SK-N-SH (cell line): ENCODE measurements around the gene AUTS2.

Experiments used
- EP300 ChIP-seq, 2 experiments: IDR thresholded peaks; 2 replicates each; pipeline versions ENCODE4 v1.4.0 to v1.6.1; 2012; ENCODE audit warnings: borderline replicate concordance in 1 of 2, low read depth in 1 of 2, low read length in 1 of 2
- RAD21 ChIP-seq: IDR thresholded peaks from 2 replicates; pipeline ENCODE4 v1.6.1; 2012; ENCODE audit warnings: mild to moderate bottlenecking, low read length
- TF ChIP-seq, protein P1 (sequence below): IDR thresholded peaks from 2 replicates; pipeline ENCODE4 v1.6.1; 2012; ENCODE audit warnings: mild to moderate bottlenecking, low read depth, low read length, moderate library complexity
- TF ChIP-seq, protein P2 (sequence below): IDR thresholded peaks from 2 replicates; pipeline ENCODE4; 2012
- TF ChIP-seq, protein P3 (sequence below): fragments of 200-600 bp; sonication (generic); IDR thresholded peaks from 2 replicates; pipeline ENCODE4 v1.6.1; 2017; ENCODE audit warnings: antibody characterized with exemption, mild to moderate bottlenecking, moderate library complexity
- TF ChIP-seq, protein P4 (sequence below): IDR thresholded peaks from 2 replicates; pipeline ENCODE4 v1.4.0; 2012; ENCODE audit warnings: low read depth, borderline replicate concordance

DNA sequence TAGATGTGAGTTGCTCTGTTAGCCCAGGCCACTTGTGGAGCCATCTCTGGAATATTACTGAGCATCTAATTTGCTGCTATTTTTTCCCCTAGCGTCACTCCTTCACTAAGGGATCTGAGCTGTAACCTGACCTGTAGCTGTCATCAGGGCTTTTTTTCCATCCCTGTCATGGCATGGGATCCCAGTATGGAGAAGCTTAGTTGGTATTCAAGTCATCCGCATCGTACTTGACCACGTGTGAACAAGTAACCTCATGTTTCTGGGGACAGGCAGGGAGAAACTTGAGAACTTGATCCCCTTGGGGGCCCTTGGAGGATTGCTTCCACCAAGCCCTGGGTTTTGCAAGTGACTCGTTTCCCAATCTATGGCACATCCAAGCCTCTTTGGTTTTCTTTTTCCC lies 1059.3 kb downstream of the AUTS2 start:
- TF ChIP-seq EP300 (IDR thresholded peaks at IDR 0.05; ENCODE audit: borderline replicate concordance in 1 of 2, low read depth in 1 of 2, low read length in 1 of 2) (no peak), RAD21 (no peak)
- TF ChIP-seq, protein P1, sequence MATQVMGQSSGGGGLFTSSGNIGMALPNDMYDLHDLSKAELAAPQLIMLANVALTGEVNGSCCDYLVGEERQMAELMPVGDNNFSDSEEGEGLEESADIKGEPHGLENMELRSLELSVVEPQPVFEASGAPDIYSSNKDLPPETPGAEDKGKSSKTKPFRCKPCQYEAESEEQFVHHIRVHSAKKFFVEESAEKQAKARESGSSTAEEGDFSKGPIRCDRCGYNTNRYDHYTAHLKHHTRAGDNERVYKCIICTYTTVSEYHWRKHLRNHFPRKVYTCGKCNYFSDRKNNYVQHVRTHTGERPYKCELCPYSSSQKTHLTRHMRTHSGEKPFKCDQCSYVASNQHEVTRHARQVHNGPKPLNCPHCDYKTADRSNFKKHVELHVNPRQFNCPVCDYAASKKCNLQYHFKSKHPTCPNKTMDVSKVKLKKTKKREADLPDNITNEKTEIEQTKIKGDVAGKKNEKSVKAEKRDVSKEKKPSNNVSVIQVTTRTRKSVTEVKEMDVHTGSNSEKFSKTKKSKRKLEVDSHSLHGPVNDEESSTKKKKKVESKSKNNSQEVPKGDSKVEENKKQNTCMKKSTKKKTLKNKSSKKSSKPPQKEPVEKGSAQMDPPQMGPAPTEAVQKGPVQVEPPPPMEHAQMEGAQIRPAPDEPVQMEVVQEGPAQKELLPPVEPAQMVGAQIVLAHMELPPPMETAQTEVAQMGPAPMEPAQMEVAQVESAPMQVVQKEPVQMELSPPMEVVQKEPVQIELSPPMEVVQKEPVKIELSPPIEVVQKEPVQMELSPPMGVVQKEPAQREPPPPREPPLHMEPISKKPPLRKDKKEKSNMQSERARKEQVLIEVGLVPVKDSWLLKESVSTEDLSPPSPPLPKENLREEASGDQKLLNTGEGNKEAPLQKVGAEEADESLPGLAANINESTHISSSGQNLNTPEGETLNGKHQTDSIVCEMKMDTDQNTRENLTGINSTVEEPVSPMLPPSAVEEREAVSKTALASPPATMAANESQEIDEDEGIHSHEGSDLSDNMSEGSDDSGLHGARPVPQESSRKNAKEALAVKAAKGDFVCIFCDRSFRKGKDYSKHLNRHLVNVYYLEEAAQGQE = no peak
- TF ChIP-seq, protein P2, sequence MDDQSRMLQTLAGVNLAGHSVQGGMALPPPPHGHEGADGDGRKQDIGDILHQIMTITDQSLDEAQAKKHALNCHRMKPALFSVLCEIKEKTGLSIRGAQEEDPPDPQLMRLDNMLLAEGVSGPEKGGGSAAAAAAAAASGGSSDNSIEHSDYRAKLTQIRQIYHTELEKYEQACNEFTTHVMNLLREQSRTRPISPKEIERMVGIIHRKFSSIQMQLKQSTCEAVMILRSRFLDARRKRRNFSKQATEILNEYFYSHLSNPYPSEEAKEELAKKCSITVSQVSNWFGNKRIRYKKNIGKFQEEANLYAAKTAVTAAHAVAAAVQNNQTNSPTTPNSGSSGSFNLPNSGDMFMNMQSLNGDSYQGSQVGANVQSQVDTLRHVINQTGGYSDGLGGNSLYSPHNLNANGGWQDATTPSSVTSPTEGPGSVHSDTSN = no peak
- TF ChIP-seq, protein P3, sequence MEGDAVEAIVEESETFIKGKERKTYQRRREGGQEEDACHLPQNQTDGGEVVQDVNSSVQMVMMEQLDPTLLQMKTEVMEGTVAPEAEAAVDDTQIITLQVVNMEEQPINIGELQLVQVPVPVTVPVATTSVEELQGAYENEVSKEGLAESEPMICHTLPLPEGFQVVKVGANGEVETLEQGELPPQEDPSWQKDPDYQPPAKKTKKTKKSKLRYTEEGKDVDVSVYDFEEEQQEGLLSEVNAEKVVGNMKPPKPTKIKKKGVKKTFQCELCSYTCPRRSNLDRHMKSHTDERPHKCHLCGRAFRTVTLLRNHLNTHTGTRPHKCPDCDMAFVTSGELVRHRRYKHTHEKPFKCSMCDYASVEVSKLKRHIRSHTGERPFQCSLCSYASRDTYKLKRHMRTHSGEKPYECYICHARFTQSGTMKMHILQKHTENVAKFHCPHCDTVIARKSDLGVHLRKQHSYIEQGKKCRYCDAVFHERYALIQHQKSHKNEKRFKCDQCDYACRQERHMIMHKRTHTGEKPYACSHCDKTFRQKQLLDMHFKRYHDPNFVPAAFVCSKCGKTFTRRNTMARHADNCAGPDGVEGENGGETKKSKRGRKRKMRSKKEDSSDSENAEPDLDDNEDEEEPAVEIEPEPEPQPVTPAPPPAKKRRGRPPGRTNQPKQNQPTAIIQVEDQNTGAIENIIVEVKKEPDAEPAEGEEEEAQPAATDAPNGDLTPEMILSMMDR = no peak
- TF ChIP-seq, protein P4, sequence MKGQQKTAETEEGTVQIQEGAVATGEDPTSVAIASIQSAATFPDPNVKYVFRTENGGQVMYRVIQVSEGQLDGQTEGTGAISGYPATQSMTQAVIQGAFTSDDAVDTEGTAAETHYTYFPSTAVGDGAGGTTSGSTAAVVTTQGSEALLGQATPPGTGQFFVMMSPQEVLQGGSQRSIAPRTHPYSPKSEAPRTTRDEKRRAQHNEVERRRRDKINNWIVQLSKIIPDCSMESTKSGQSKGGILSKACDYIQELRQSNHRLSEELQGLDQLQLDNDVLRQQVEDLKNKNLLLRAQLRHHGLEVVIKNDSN = no peak
